ENCODE data around the gene ZNF680. TPM values are rescaled to one million over a fixed set of nuclear protein-coding genes. Genes with fewer than 3 reads are reported as not detected.
"Not testable (repeated sequence)": the region's sequence is repeated elsewhere in the genome, so short reads cannot be mapped to it uniquely, and the experiment has no call there.

Gene ZNF680
- polyA plus RNA-seq, 1 experiment = 0.66 TPM

- no peak for TF ChIP-seq CTCF (IDR thresholded peaks at IDR 0.05; ENCODE audit: insufficient read depth, low read depth, low read length)
- Histone ChIP-seq H3K36me3 (ENCODE audit: control insufficient read depth, insufficient read depth, low read length) (no peaks in the 10 kb centered on the region), H3K4me3 (ENCODE audit: low read depth, low read length) (no peak overlapping the region), H3K27me3 (ENCODE audit: control insufficient read depth, insufficient read depth, low read length) (no peaks in the 10 kb centered on the region)
- POLR2A ChIA-PET = no interaction called here
- CTCF ChIA-PET = no interaction called here
- DNase-seq (ENCODE audit: low read depth) = no peak
These were observed 28.1 kb upstream of the ZNF680 start for GRCh38 chr7:64590971-64591370.

GRCh38 chr7:64581926-64582894 is 19.3 kb upstream of the ZNF680 start:
- Histone ChIP-seq H3K4me3 (ENCODE audit: low read depth, low read length) (no peak overlapping the region), H3K36me3 (ENCODE audit: control insufficient read depth, insufficient read depth, low read length) (no peaks in the 10 kb centered on the region), H3K27me3 (ENCODE audit: control insufficient read depth, insufficient read depth, low read length) (no peaks in the 10 kb centered on the region)
- ChIA-PET CTCF (interaction anchor here (0.6 kb wide), 1 partner anchor 193 kb away, joined by 3 read pairs; no protein-coding TSS in a partner anchor), POLR2A (no interaction called here)
- no peak for DNase-seq (ENCODE audit: low read depth)
- TF ChIP-seq CTCF (IDR thresholded peaks at IDR 0.05; ENCODE audit: insufficient read depth, low read depth, low read length) = no peak

- POLR2A ChIA-PET = no interaction called here
These were observed 18.5 kb upstream of the ZNF680 start for GRCh38 chr7:64581391-64581790.

GRCh38 chr7:64574540-64575099 is 11.7 kb upstream of the ZNF680 start:
- no peaks in the 10 kb centered on the region for H3K36me3 ChIP-seq (ENCODE audit: control insufficient read depth, insufficient read depth, low read length)
- POLR2A ChIA-PET = no interaction called here

More at GRCh38 chr7:64581391-64581790, 18.5 kb upstream of the ZNF680 start:
- TF ChIP-seq CTCF (IDR thresholded peaks at IDR 0.05; ENCODE audit: insufficient read depth, low read depth, low read length) = no peak
- H3K36me3 ChIP-seq (ENCODE audit: control insufficient read depth, insufficient read depth, low read length) = no peaks in the 10 kb centered on the region
- H3K4me3 ChIP-seq (ENCODE audit: low read depth, low read length) = no peak overlapping the region
- CTCF ChIA-PET = interaction anchor here (0.6 kb wide), 1 partner anchor 194 kb away, joined by 3 read pairs; no protein-coding TSS in a partner anchor
- H3K27me3 ChIP-seq (ENCODE audit: control insufficient read depth, insufficient read depth, low read length) = no peaks in the 10 kb centered on the region
- no peak for DNase-seq (ENCODE audit: low read depth)

GRCh38 chr7:64570284-64570605 is 7.4 kb upstream of the ZNF680 start:
- DNase-seq (ENCODE audit: low read depth); CTCF ChIA-PET; H3K27me3 ChIP-seq (ENCODE audit: control insufficient read depth, insufficient read depth, low read length); H3K36me3 ChIP-seq (ENCODE audit: control insufficient read depth, insufficient read depth, low read length); H3K4me3 ChIP-seq (ENCODE audit: low read depth, low read length); POLR2A ChIA-PET: not testable (repeated sequence)

More at GRCh38 chr7:64574540-64575099, 11.7 kb upstream of the ZNF680 start:
- CTCF ChIA-PET = no interaction called here
- Histone ChIP-seq H3K4me3 (ENCODE audit: low read depth, low read length) (peak overlapping the region; percentile 8), H3K27me3 (ENCODE audit: control insufficient read depth, insufficient read depth, low read length) (0 out of 2 replicates have a peak, but pooled peaks cover 1% of the 10 kb centered on the region)
- no peak for TF ChIP-seq CTCF (IDR thresholded peaks at IDR 0.05; ENCODE audit: insufficient read depth, low read depth, low read length)
- DNase-seq (ENCODE audit: low read depth) = no peak

Data from BJ (cell line).